ENCODE data around the gene DLGAP3.
"Not testable (repeated sequence)": the region's sequence is repeated elsewhere in the genome, so short reads cannot be mapped to it uniquely, and the experiment has no call there.

The DLGAP3 gene

GRCh38 chr1:34965597-34965996, 36.1 kb upstream of the DLGAP3 start:
- Histone ChIP-seq H3K4me3 (no peak overlapping the region), H3K27me3 (no peaks in the 10 kb centered on the region), H3K36me3 (no peaks in the 10 kb centered on the region), H3K9me3 (peaks cover 0 to 4% (median 0%) of the 10 kb centered on the region in 3 donors), H3K4me1 (no peaks in the 10 kb centered on the region), H3K27ac (no peak overlapping the region)
- no peak for DNase-seq
- intact Hi-C loops (cut with DNase I; ENCODE audit: low total_unique reads) = no loop called here
- TF ChIP-seq, protein P1, sequence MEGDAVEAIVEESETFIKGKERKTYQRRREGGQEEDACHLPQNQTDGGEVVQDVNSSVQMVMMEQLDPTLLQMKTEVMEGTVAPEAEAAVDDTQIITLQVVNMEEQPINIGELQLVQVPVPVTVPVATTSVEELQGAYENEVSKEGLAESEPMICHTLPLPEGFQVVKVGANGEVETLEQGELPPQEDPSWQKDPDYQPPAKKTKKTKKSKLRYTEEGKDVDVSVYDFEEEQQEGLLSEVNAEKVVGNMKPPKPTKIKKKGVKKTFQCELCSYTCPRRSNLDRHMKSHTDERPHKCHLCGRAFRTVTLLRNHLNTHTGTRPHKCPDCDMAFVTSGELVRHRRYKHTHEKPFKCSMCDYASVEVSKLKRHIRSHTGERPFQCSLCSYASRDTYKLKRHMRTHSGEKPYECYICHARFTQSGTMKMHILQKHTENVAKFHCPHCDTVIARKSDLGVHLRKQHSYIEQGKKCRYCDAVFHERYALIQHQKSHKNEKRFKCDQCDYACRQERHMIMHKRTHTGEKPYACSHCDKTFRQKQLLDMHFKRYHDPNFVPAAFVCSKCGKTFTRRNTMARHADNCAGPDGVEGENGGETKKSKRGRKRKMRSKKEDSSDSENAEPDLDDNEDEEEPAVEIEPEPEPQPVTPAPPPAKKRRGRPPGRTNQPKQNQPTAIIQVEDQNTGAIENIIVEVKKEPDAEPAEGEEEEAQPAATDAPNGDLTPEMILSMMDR (IDR thresholded peaks at IDR 0.05) = no peak

GRCh38 chr1:34950428-34950827, 21.0 kb upstream of the DLGAP3 start:
- Histone ChIP-seq H3K4me3 (no peak overlapping the region), H3K27ac (no peak overlapping the region), H3K36me3 (no peaks in the 10 kb centered on the region), H3K9me3 (no peaks in the 10 kb centered on the region), H3K27me3 (no peaks in the 10 kb centered on the region), H3K4me1 (no peaks in the 10 kb centered on the region)
- DNase-seq = no peak
- TF ChIP-seq, protein P1 (IDR thresholded peaks at IDR 0.05) = no peak
- intact Hi-C loops (cut with DNase I; ENCODE audit: low total_unique reads) = no loop called here

DNA sequence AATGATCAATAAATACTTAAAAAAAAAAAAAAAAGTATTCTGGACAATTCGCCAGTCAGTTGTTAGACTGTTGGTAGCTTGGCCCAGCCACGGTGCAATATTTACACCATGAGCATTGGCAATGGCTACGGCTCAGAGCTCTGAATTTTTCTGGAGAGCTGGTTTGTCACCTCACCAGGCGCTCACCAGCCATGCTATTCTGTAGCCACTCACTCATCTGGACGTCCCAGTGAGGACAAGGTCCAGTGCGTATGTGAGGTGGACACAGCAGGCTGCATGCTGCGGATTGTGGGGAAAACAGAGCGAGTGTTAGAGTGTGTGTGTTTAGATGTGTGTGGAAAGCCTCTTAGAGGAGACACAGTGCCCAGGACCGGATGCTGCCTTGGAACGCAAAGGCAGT, 19.3 kb upstream of the DLGAP3 start:
- H3K9me3 ChIP-seq; H3K4me1 ChIP-seq; DNase-seq; H3K27me3 ChIP-seq; H3K27ac ChIP-seq; intact Hi-C loops (cut with DNase I; ENCODE audit: low total_unique reads); H3K36me3 ChIP-seq; H3K4me3 ChIP-seq: not testable (repeated sequence)

DNA sequence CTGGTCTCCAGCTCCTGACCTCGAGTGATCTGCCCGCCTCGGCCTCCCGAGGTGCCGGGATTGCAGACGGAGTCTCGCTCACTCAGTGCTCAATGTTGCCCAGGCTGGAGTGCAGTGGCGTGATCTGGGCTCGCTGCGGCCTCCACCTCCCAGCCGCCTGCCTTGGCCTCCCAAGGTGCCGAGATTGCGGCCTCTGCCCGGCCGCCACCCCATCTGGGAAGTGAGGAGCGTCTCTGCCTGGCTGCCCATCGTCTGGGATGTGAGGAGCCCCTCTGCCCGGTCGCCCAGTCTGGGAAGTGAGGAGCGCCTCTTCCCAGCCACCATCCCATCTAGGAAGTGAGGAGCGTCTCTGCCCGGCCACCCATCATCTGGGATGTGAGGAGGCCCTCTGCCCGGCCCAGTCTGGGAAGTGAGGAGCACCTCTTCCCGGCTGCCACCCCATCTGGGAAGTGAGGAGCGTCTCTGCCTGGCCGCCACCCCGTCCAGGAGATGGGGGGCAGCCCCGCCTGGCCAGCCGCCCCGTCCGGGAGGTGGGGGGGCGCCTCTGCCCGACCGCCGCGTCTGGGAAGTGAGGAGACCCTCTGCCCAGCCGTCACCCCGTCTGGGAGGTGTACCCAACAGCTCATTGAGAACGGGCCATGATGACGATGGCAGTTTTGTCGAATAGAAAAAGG, 18.3 kb upstream of the DLGAP3 start:
- H3K27me3 ChIP-seq; DNase-seq; H3K4me3 ChIP-seq; intact Hi-C loops (cut with DNase I; ENCODE audit: low total_unique reads); H3K4me1 ChIP-seq; H3K9me3 ChIP-seq; H3K36me3 ChIP-seq; H3K27ac ChIP-seq: not testable (repeated sequence)

GRCh38 chr1:34946211-34946610, 16.8 kb upstream of the DLGAP3 start:
- TF ChIP-seq, protein P1 (IDR thresholded peaks at IDR 0.05) = no peak
- Histone ChIP-seq H3K4me3 (no peak overlapping the region), H3K27ac (no peak overlapping the region), H3K27me3 (no peaks in the 10 kb centered on the region), H3K36me3 (no peaks in the 10 kb centered on the region), H3K9me3 (no peaks in the 10 kb centered on the region), H3K4me1 (no peaks in the 10 kb centered on the region)
- intact Hi-C loops (cut with DNase I; ENCODE audit: low total_unique reads) = no loop called here
- DNase-seq = no peak

DNA sequence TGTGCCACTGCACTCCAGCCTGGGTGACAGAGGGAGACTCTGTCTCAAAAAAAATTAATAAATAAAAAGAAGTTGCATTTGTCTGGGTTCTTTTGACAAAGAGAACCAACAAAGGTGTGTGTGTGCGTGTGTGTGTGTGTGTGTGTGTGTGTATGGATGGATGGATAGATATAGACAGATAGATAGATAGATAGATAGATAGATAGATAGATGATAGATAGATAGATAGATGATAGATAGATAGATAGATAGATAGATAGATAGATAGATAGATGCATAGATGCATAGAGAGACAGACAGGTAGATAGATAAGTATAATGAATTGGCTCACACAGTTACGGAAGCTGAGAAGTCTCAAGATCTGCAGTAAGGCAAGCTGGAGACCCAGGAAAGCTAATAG, 12.3 kb upstream of the DLGAP3 start:
- H3K27ac ChIP-seq; H3K9me3 ChIP-seq; H3K27me3 ChIP-seq; H3K4me1 ChIP-seq; intact Hi-C loops (cut with DNase I; ENCODE audit: low total_unique reads); H3K36me3 ChIP-seq; DNase-seq; H3K4me3 ChIP-seq: not testable (repeated sequence)

GRCh38 chr1:34930702-34931071, 1.2 kb upstream of the DLGAP3 start:
- H3K4me3 ChIP-seq = no peak overlapping the region
- H3K27me3 ChIP-seq = peaks cover 9 to 55% of the 10 kb centered on the region in 2 donors
- intact Hi-C loops (cut with DNase I; ENCODE audit: low total_unique reads) = no loop called here
- TF ChIP-seq, protein P1 (IDR thresholded peaks at IDR 0.05) = no peak
- no peaks in the 10 kb centered on the region for H3K36me3 ChIP-seq
- H3K4me1 ChIP-seq = peaks cover 0 to 20% (median 15%) of the 10 kb centered on the region in 4 donors
- H3K9me3 ChIP-seq = no peaks in the 10 kb centered on the region
- no peak overlapping the region for H3K27ac ChIP-seq
- DNase-seq = no peak
